Testis (tissue), 2 donors: Measurements from ENCODE around the gene MAST4.

Experiments
- POLR2A ChIP-seq: fragments of 450-650 bp; IDR thresholded peaks from one replicate; pipeline ENCODE4 v1.6.1; 2017; ENCODE audit warnings: antibody characterized with exemption, mild to moderate bottlenecking, moderate library complexity
- TF ChIP-seq, protein P1 (sequence below), 3 experiments: fragments of 450-650 bp in 2 of 3; fragments of 200-600 bp in 1 of 3; sonication (generic) in 1 of 3; IDR thresholded peaks; one replicate each; pipeline ENCODE4 v1.5.1; 2016 to 2019; ENCODE audit warnings: antibody characterized with exemption in 3 of 3, mild to moderate bottlenecking in 2 of 3, moderate library complexity in 1 of 3

DNA sequence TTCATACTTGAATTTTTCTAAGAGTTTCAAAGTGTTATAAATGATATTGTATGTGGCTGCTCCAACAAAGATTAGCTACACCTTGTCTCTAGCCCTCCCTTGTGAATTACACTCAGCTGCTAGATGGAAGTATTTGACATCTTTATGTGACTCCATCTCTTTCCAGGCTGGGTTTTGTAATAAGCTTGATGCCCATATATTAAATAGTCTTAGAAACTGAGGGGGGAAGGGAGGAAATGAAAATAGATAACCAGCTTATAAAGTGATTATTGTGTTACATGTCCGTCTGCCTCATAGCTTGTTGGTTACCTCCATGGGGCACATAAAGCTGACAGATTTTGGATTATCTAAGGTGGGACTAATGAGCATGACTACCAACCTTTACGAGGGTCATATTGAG lies 537.0 kb downstream of the MAST4 start:
- TF ChIP-seq, protein P1, sequence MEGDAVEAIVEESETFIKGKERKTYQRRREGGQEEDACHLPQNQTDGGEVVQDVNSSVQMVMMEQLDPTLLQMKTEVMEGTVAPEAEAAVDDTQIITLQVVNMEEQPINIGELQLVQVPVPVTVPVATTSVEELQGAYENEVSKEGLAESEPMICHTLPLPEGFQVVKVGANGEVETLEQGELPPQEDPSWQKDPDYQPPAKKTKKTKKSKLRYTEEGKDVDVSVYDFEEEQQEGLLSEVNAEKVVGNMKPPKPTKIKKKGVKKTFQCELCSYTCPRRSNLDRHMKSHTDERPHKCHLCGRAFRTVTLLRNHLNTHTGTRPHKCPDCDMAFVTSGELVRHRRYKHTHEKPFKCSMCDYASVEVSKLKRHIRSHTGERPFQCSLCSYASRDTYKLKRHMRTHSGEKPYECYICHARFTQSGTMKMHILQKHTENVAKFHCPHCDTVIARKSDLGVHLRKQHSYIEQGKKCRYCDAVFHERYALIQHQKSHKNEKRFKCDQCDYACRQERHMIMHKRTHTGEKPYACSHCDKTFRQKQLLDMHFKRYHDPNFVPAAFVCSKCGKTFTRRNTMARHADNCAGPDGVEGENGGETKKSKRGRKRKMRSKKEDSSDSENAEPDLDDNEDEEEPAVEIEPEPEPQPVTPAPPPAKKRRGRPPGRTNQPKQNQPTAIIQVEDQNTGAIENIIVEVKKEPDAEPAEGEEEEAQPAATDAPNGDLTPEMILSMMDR (IDR thresholded peaks at IDR 0.05): no peak
- TF ChIP-seq POLR2A: no peak
